Skin epidermis (tissue), 12 donors: ENCODE measurements around the gene ANKRD33B.

Experiments
- H3K27ac ChIP-seq, 21 experiments: fragments of 200-600 bp; sonication (generic) in 11 of 21; one replicate each; pipeline ENCODE4 v1.5.0; 2020; ENCODE audit warnings: mild to moderate bottlenecking in 3 of 21, inconsistent platforms in 2 of 21, moderate library complexity in 2 of 21
- H3K4me3 ChIP-seq, 7 experiments: fragments of 200-600 bp; sonication (generic) in 2 of 7; one replicate each; pipeline ENCODE4 v1.5.0; 2020; ENCODE audit warnings: inconsistent platforms in 2 of 7, mild to moderate bottlenecking in 2 of 7, moderate library complexity in 1 of 7

Gene ANKRD33B

DNA sequence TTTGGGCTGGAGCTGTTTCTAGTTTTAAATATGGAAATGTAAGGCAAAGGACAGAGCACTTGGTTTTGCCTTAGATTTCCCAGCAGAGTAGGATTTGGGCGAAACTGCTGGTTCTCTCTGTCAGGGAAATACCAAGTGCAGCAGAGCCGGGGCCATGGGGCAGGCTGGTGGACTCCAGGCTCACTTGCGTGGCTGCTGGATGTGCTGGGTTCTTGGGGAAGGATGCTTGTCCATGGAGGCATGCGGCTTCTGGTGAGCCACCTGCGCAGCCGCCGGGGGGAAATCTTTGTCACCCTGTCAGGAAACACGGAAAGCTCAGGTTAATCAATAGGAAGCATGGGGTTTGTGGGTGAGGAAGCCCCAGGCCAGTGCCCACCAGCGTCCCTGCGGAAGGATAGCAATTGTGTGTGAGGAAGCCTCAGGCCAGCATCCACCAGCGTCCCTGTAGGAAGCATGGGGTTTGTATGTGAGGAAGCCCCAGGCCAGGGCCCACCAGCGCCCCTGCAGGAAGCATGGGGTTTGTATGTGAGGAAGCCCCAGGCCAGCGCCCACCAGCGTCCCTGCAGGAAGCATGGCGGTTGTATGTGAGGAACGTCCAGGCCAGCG lies 117.1 kb downstream of the ANKRD33B start:
- H3K4me3 ChIP-seq: no peak overlapping the region

DNA sequence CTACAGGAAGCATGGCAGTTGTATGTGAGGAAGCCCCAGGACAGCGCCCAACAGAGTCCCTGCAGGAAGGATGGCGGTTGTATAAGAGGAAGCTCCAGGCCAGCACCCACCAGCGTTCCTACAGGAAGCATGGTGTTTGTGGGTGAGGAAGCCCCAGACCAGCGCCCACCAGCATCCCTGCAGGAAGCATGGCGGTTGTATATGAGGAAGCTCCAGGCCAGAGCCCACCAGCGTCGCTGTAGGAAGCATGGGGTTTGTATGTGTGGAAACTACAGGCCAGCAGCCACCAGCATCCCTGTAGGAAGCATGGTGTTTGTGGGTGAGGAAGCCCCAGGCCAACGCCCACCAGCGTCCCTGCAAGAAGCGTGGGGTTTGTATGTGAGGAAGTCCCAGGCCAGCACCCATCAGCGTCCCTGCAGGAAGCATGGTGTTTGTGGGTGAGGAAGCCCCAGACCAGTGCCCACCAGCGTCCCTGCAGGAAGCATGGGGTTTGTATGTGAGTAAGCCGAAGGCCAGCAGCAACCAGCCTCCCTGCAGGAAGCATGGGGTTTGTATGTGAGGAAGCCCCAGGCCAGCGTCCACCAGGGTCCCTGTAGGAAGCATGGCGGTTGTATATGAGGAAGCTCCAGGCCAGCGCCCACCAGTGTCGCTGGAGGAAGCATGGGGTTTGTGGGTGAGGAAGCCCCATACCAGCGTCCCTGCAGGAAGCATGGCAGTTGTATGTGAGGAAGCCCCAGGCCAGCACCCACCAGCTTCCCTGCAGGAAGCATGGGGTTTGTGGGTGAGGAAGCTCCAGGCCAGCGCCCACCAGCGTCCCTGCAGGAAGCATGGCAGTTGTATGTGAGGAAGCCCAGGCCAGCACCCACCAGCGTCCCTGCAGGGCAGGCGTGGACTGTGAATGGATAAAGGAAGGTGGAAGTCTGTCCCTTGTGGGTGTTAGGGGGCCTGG lies 118.1 kb downstream of the ANKRD33B start:
- H3K4me3 ChIP-seq: no peak overlapping the region
- no peak overlapping the region for H3K27ac ChIP-seq

More for the DNA sequence above, 117.1 kb downstream of the ANKRD33B start:
- H3K27ac ChIP-seq: no peak overlapping the region

DNA sequence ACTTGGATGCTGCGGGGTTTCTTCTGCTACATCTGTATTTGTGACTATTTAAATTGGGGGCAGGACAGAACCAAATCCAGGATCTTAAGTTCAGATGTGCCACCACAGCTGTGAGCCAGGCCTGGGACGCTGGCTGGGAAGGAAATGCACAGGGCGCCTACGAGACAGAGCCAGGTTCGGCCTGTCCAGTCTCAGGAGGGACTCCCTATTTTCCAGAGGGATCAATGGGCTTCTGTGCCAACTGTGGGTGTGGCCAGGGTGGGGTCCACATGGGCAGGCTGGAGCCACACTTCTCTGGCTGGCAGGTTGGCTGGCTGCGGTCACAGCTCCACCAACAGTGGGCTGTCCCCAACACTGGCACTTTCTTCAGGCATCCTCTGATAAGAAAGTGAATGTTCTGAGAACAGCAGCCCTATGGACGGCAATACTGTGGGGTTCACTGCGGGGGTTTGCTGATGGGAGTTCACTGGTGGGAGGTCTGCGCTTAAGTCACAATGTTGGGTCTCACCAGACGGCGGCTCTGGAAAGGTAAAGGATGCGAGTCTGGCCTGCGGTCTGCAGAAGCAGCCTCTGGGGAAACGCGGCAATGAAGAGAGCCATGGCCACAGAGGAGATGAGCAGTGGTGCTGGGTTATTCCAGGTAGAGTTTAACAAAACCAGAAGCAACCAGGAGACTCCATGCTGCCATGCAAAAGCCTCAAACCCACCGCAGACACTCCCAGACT lies 119.1 kb downstream of the ANKRD33B start:
- Histone ChIP-seq H3K4me3 (no peak overlapping the region), H3K27ac (no peak overlapping the region)

DNA sequence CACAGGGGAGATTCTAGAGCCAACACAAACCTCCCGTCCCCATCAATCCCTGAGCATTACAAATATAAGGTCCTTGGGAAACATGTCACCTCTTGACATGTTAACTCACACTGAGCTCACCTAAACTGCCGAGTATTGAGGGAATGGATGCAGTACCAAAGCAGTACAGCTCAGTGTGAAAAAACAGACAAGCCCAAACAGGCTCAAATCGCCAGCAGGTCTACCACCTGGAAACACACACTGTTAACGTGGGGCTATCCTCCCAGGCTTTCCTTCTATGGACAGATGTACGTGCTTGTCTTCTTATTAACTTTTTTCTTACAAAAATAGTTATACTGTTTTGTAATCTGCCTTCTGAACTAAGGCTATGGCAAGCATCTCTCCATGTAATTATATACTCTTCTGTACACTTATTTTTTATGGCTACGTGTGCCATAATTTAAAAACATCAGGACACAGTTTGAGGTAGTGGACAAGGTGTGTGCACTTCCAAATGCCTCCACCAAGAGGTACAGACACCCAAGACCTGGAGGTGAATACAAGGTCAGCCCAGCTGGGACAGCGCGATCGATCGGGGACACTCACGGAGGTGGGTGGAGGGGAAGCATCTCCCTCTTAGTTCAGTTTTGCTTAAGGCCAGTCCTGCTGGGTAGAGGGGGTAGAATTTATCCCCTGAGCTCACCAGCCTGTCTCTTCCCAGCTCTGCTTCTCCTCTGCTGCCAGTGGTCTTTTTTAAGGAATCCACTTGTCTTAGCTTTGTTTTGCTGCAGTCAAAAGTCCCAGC lies 120.6 kb downstream of the ANKRD33B start:
- no peak overlapping the region for H3K27ac ChIP-seq
- H3K4me3 ChIP-seq: no peak overlapping the region

DNA sequence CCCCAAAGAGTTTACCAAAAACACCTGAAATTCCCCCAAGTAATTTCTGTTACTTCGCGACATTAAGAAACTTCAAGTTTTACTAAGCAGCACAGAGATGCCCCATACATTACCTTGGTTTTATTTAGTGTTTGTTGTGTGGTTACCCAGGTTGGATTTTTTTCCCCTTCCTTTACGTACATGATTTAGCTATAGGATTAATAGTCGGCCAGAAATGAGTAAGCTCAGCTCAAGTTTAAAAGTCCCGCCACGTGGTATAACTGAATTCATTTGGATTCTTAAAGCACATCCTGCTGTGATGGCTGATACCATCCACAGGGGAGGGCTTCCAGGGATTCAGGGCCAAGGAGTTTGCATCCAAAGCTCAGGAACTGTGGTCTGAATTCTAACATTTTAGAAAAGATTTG lies 121.2 kb downstream of the ANKRD33B start:
- H3K27ac ChIP-seq: no peak overlapping the region

DNA sequence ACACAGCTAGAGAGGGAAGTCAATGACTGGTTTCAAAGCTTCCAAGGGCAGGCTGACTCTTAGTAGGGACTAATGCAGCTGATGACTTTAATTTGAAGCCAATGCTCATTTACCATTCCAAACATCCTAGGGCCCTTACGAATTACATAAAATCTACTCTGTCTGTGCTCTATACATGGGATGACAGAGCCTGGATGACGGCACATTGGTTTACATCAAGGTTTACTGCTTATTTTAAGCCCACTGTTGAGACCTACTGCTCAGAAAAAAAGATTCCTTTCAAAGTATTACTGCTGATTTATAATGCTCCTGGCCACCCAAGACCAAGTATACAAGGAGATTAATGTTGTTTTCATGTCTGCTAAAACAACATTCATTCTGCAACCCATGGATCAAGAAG lies 123.0 kb downstream of the ANKRD33B start:
- H3K27ac ChIP-seq: no peak overlapping the region

More for the DNA sequence above, 121.2 kb downstream of the ANKRD33B start:
- no peak overlapping the region for H3K4me3 ChIP-seq

DNA sequence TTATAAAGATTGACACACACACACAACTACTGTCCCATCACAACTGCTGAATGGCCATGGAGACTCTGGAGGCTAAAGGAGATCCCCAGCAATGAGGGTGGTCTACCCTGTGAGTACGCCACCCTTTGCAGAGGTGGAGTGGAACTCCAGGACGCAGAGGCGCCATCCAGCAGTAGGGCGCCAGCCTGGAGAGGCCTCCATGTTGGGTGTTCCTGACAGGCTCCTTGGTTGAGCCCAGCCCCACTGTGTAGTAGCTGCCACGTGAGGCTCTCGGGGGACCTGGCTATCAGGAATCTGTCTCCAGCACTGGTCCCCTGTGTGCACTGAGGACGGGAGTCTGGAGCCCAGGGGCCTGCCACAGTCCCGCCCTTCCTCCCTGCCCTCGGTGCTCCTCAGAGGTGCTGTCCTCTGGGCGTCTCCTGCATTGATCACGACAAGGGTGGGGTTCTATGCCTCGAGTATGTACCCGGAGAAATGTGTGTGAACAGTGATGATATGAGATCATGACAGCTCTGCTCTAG lies 124.8 kb downstream of the ANKRD33B start:
- Histone ChIP-seq H3K4me3 (no peak overlapping the region), H3K27ac (no peak overlapping the region)

More for the DNA sequence above, 123.0 kb downstream of the ANKRD33B start:
- H3K4me3 ChIP-seq: no peak overlapping the region

DNA sequence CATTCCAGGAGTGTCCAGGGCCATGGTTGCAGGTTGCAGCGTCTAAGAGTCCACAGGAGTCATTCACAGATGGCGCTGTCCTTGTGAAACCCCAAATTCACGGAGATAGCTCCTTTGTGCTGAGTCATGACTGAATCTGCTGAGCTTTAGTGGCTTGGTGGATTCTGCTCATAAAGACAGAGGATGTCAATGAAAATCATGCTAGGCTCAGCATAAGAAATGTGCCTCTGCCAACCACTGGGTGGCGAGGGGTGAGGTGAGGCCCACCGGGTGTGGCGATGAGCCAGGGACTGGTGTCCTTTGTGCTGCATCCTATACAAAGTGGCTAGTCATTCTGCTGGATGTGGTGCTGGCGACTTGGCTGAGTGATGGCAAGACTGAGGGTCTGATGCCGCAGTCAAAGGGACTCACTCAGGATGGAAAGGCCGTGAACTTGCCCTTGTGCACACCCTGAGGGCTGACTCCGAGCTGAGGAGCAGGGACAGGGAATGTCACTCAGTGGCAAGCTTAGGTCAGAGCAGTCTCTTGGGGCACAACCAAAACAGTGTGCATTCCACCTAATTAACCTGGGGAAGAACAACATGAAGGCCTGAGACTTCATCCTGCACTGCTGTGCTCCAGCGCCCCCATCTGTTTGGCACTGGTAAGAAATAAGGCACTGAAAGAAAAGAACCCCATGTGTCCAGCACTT lies 125.7 kb downstream of the ANKRD33B start:
- Histone ChIP-seq H3K4me3 (no peak overlapping the region), H3K27ac (no peak overlapping the region)

DNA sequence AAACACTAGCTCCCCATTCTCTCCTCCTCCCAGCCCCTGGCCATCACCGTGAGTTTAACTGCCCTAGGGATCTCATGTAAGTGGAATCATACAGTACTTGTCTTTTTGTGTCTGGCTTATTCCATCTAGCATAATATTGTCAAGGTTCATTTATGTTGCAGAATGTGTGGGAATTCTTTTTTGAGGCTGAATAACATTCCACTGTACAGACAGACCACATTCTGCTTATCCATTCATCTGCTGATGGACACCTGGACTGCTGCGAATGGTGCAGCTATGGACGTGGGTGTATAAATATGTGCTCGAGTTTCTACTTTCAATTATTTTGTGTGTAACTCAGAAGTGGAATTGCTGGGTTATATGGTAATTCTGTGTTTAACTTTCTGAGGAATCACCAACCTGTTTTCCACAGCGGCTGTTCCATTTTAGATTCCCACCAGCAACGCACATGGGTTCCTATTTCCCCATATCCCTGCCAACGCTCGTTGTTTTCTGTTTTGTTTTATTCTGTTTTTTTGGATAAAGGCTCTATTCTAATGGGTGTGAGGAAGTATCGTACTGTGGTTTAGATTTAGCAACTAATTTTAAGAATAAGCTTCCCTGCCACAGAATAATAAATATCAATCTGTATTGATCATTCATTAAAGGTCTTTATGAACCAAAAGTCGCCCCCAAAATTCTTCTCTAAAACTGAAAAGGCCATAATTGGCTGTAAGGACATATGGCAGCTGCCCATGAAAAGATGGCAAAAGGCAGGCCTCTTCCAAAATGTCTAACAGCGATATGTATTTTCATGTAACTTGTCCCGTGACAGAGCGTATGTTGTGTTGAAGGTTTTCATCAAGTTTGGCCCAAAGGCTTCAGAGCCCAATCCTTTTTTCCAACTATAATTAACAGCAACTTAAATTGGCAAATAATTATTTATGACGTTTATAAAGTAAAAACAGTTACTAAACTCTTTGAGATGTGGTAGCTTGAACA lies 126.9 kb downstream of the ANKRD33B start:
- no peak overlapping the region for H3K27ac ChIP-seq
- H3K4me3 ChIP-seq: no peak overlapping the region

DNA sequence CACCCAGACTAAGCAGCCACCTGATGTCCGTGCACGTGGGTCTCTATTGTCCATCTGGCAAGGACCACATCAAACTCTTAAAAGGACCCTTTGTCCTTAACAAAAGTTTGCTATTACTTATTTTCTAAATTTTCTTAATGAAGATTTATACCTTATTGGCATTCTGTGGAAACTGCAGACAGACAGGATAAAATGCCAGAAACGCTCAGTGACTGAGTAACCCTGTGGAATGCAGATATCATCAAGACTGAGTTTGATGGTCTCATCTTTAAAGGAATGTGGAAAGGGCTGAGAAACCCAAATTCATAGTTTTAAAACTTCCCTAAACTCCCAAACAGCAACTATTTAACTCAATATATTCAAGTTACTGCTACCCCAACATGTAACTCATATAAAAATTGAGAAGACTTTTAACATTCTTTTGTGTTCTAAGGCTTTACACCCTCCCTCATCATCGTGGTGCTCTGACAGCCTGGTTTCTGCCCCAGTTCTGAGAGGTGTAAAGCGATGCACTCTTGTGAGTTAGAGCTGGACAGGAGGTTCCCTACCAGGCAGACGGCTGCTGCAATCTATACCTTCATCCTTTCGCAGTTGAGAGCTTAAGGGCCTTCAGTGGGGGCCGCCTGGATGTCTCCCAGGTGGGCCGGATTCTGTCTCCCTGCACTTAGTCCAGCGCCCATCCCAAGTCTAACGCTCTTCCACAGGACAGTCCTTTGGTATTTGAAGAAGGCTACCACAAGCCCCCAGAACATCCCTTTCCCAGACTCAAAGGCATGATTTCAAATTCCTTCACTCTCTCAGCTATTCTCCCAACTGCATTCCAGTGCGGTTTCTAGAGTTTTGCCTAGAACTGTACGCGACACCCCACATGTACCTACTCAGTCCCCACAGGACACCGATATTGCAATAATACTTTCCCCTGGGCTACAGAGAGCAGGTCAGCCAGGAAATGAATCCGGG lies 128.2 kb downstream of the ANKRD33B start:
- Histone ChIP-seq H3K27ac (no peak overlapping the region), H3K4me3 (no peak overlapping the region)

DNA sequence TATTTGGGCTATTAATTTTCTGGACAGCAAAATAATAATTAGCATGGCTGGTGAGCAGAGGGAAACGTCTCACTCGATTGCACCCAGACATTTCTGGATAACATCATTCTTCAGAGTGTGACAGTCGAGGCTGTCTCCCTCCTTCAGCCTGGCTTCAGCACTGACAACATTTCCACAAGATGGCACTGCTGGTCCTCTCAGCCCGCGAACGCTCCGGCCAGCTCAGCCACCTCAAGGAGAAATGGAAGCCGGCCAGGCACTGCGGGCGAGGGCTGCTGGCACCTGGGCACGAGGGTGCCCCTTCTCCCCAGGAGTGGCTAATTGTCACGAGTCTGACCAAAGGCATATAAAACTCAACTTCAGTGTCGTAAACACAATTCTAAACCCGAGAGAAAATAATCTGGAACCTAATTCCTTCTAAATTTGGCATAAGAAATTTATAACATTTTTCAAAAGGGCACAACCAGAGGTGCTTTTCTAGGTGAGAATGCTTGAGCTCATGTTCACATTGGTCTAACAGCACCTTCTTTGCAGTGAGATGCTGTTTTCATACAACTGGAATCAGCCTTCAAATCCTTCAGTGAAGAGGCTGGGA lies 131.3 kb downstream of the ANKRD33B start:
- no peak overlapping the region for H3K4me3 ChIP-seq

DNA sequence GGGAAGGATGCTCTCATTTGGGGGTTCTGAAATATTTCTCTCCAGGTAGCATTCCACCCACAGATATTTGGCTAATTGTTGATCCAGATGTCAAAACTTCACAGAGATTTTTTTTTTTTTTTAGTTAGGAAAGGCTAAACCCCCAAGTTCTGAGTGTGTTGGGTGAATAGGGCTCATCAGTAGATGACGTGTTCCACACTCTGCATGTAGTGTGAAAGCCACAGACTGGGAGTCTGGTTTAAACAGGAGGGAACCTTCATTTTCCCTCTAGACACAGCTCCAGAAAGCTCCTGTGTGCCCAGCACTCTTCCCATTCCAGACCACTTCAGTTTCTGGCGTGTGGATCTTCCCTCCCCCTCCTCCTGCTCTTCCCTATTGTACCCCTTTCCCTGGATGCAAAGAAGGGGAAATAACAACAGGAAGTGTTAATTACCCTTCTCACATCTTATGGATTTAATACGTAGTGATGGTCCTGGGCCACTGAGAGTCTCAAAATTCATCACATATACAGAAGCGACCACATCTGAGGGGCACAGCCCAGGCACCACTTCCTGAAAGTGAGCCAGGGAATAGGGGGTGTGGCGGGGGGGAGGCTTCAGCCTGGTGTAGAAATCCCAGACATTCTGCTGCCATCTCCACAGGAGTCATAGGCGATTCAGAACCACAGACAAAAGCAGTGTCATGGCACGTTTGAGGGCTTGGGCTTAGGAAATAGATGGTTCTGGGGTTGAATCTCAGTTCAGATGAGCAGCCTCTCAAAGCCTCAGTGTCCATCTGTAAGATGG lies 132.1 kb downstream of the ANKRD33B start:
- H3K27ac ChIP-seq: no peak overlapping the region
- no peak overlapping the region for H3K4me3 ChIP-seq

More for the DNA sequence above, 131.3 kb downstream of the ANKRD33B start:
- H3K27ac ChIP-seq: no peak overlapping the region

DNA sequence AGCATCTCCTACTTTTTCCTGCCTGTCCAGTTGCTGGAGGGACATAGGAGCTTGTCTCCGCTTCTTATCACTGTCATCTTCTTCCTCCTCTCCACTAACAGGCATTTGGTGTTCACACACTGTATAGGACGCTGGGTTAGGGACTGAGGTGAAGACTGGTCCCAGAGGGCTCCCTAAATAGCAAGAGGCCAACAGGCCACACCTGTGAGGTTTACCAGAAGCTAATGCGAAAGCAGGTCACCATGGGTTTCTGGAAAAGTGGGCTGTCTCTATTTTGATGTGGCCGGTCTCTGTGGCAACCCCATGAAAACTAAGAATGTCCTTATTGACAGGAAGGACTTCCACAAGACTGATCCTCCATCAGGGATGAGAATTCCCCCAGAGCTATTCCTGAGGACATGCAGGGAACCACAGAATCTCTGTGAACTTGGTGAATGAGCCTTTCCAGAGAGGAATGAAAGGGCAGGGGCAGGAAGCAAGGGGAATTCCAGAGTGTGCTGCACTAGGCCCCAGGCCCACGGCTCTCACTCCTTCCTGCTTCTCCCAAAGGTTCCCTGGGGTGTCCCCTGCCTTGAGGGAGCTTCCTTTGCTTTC lies 135.5 kb downstream of the ANKRD33B start:
- no peak overlapping the region for H3K27ac ChIP-seq

DNA sequence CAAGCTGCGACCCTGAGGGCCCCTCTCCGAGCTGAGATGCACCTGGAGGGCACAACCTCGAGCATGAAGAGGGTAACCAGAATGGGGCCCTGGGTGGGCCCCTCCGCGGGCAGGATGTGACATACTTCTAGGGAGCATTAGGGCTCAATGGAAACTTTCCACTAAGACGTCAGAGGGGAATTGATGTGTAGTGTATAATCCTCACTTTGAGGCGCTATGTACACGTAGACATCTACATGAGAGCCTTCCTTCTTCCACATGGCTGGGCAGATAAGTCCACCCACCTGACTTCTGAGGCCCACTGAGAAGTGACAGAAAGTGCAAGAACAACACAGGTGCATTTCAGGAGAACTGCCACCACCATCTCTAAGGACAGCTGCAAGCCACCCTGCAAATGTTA lies 136.1 kb downstream of the ANKRD33B start:
- no peak overlapping the region for H3K27ac ChIP-seq

More for the DNA sequence above, 135.5 kb downstream of the ANKRD33B start:
- no peak overlapping the region for H3K4me3 ChIP-seq

DNA sequence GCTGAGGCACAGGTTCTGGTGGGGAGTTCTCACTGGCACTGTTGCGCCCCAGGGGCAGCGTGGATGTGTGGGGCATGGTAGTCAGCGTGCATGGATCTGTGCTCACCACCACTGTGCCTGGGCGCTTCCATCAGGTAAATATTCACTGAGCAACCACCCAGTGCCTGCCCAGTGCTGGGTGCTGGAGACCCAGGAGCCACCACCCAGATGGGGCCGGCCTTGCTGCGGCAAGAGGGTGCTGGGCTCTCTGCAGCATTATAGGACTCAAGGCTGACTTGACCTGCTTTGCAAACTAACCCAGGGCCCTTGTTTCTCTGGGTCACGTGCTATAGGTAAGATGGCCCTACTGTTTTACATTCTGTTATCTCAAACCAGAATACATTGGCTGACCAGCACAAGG lies 136.6 kb downstream of the ANKRD33B start:
- Histone ChIP-seq H3K4me3 (no peak overlapping the region), H3K27ac (no peak overlapping the region)

More for the DNA sequence above, 136.1 kb downstream of the ANKRD33B start:
- H3K4me3 ChIP-seq: no peak overlapping the region
